Hindlimb muscle (tissue), 1 donor: ENCODE measurements around the gene GALC. TPM values are rescaled to one million over a fixed set of nuclear protein-coding genes. Genes with fewer than 3 reads are reported as not detected.

Source experiments
- polyA plus RNA-seq: library from polyadenylated mRNA; unstranded; fragments of 120-200 nt; gene quantifications from one replicate; pipeline ENCODE4 v1.2.1, GENCODE V29; 2013; ENCODE audit not compliant: insufficient read length

GALC gene
- polyA plus RNA-seq, 1 donor: 21.4 TPM

Other genes starting within 250 kb of the GALC start
- gene GPR65, start 12.0 kb upstream of the GALC start, polyA plus RNA-seq: 0.88 TPM